GM12878 (cell line): ENCODE data around the gene IDI2. TPM values are rescaled to one million over a fixed set of nuclear protein-coding genes. Genes with fewer than 3 reads are reported as not detected.

Experiments used
- ATAC-seq: fragments of 200-7000 bp; cut with Tn5 transposase; 3 replicates; pipeline ENCODE4 v1.9.1; 2020; ENCODE audit warnings: mild to moderate bottlenecking, moderate library complexity
- BruUV-seq: library from RNA; stranded (reverse); fragments of 400-500 nt; replicated peaks from 2 replicates; lab custom pipeline; 2021; lab: Mats Ljungman, UMichigan
- CTCF ChIA-PET: fragments of 300-600 bp; sonication (Branson Sonifier 250); formaldehyde crosslinking; extraction: SDS; loops from one replicate; lab custom pipeline; 2021; ENCODE audit warnings: inconsistent platforms; lab: Yijun Ruan, JAX
- POLR2A ChIA-PET: fragments of 350-600 bp; formaldehyde crosslinking; extraction: SDS; loops from one replicate; lab custom pipeline; 2021; ENCODE audit warnings: inconsistent platforms; lab: Charles Lee
- RAD21 ChIA-PET: fragments of 300-600 bp; sonication (Branson Sonifier 250); formaldehyde crosslinking; loops from one replicate; lab custom pipeline; 2023; ENCODE audit warnings: antibody characterized with exemption; ENCODE audit not compliant: unreplicated experiment; lab: Charles Lee
- SMC1A ChIA-PET: fragments of 300-600 bp; sonication (Branson Sonifier 250); formaldehyde crosslinking; loops from one replicate; lab custom pipeline; 2023; ENCODE audit not compliant: unreplicated experiment, uncharacterized antibody; lab: Charles Lee
- DNase-seq: peaks from one replicate; pipeline ENCODE4 v3.0.0-alpha.2; 2011; ENCODE audit warnings: low read depth, low spot score
- FAIRE-seq: peaks from 3 replicates; lab custom pipeline; 2011; peaks lifted over from hg19 to GRCh38; lab: Jason Lieb, UNC
- H2AFZ ChIP-seq: 2 replicates; pipeline ENCODE4 v1.6.0; 2011; ENCODE audit warnings: low read depth, low read length, control low read depth; ENCODE audit not compliant: control insufficient read depth
- H3K27ac ChIP-seq: 2 replicates; pipeline ENCODE4 v1.5.1; 2011; ENCODE audit warnings: control low read depth; ENCODE audit not compliant: control insufficient read depth, insufficient read depth
- H3K27me3 ChIP-seq, 2 experiments: replicated peaks in 1 of 2; 2 replicates each; pipeline versions ENCODE4 v1.6.0 to v1.6.1; 2011; ENCODE audit warnings: low read length in 1 of 2; ENCODE audit not compliant: control insufficient read depth in 2 of 2, insufficient read depth in 2 of 2
- H3K36me3 ChIP-seq, 2 experiments: 2 replicates each; pipeline ENCODE4 v1.5.1; 2011; ENCODE audit warnings: low read length in 1 of 2; ENCODE audit not compliant: control insufficient read depth in 2 of 2, insufficient read depth in 2 of 2
- H3K4me1 ChIP-seq: 2 replicates; pipeline ENCODE4 v1.6.1; 2011; ENCODE audit warnings: mild to moderate bottlenecking, low read length, moderate library complexity, mixed read lengths; ENCODE audit not compliant: control insufficient read depth, insufficient read depth
- H3K4me2 ChIP-seq: 2 replicates; pipeline ENCODE4 v1.6.0; 2011; ENCODE audit warnings: control low read depth; ENCODE audit not compliant: control insufficient read depth, insufficient read depth
- H3K4me3 ChIP-seq: fragments of 200-600 bp; sonication (generic); 2 replicates; pipeline ENCODE4 v1.5.1; 2016
- H3K79me2 ChIP-seq: 2 replicates; pipeline ENCODE4 v1.6.0; 2011; ENCODE audit warnings: low read length; ENCODE audit not compliant: control insufficient read depth, insufficient read depth
- H3K9ac ChIP-seq: 2 replicates; pipeline ENCODE4 v1.8.0; 2011; ENCODE audit warnings: low read length, control low read depth, mixed read lengths; ENCODE audit not compliant: control insufficient read depth, insufficient read depth
- H3K9me3 ChIP-seq: replicated peaks from 3 replicates; pipeline ENCODE4 v1.5.1; 2011; ENCODE audit warnings: mild to moderate bottlenecking, low read length; ENCODE audit not compliant: control insufficient read depth, insufficient read depth
- H4K20me1 ChIP-seq: 2 replicates; pipeline ENCODE4 v1.6.0; 2011; ENCODE audit not compliant: control insufficient read depth, insufficient read depth
- CREB1 ChIP-seq: IDR thresholded peaks from 2 replicates; pipeline ENCODE4 v1.6.1; 2012; ENCODE audit warnings: low read depth, mild to moderate bottlenecking, inconsistent platforms
- CREM ChIP-seq: IDR thresholded peaks from 2 replicates; pipeline ENCODE4 v1.6.1; 2014; ENCODE audit warnings: antibody characterized with exemption, low read depth
- EED ChIP-seq: sonication (generic); IDR thresholded peaks from 2 replicates; pipeline ENCODE4 v1.6.1; 2016; ENCODE audit warnings: antibody characterized with exemption, low read depth
- HDGF ChIP-seq: fragments of 450-650 bp; IDR thresholded peaks from 2 replicates; pipeline ENCODE4 v1.6.1; 2016; ENCODE audit warnings: antibody characterized with exemption
- LARP7 ChIP-seq: fragments of 450-650 bp; IDR thresholded peaks from 2 replicates; pipeline ENCODE4 v1.6.1; 2017; ENCODE audit warnings: mild to moderate bottlenecking
- MTA2 ChIP-seq: fragments of 450-650 bp; IDR thresholded peaks from 2 replicates; pipeline ENCODE4 v1.6.1; 2016; ENCODE audit warnings: low read depth, mild to moderate bottlenecking, moderate library complexity
- NBN ChIP-seq: fragments of 450-650 bp; IDR thresholded peaks from 2 replicates; pipeline ENCODE4 v1.6.1; 2016
- SMARCA5 ChIP-seq: fragments of 450-650 bp; IDR thresholded peaks from 2 replicates; pipeline ENCODE4 v1.6.1; 2017; ENCODE audit warnings: mild to moderate bottlenecking
- STAT3 ChIP-seq: IDR thresholded peaks from 2 replicates; pipeline ENCODE4 v1.6.1; 2011; ENCODE audit warnings: low read depth, low read length, improper control_type of control experiment
- WGBS: methylation state at CpG from one replicate; pipeline ENCODE4 v1.1.6; 2016; ENCODE audit warnings: low lambda C conversion rate; ENCODE audit not compliant: insufficient replicate concordance, insufficient coverage; ENCODE audit errors: missing lambda C conversion rate; 5-methylcytosine and 5-hydroxymethylcytosine counted together
- in situ Hi-C: fragments of 300-500 bp; cut with MboI; formaldehyde crosslinking; loops from 9 replicates; pipeline ENCODE4 v1.14.3; 2018; ENCODE audit warnings: mixed read lengths
- intact Hi-C: fragments of 100-400 bp; cut with micrococcal nuclease; formaldehyde crosslinking; loops from one replicate; pipeline ENCODE4 v1.14.2; 2022; ENCODE audit not compliant: unreplicated experiment
- polyA plus RNA-seq, 11 experiments: library from polyadenylated mRNA; depleted of rRNA in 4 of 11; unstranded in 6 of 11; stranded (reverse) in 5 of 11; fragments of >200 nt; fragmentation: Nextera tagmentation in 4 of 11; fragmentation: Illumina TruSeq in 1 of 11; extraction: Ambion mirVana in 4 of 11; extraction: Trizol in 1 of 11; gene quantifications; 1 replicate in 1 of 11; 2 replicates in 10 of 11; pipeline versions ENCODE4 v1.2.1 to v1.2.3, GENCODE V29; 2011 to 2016; ENCODE audit warnings: inconsistent platforms in 2 of 11, missing spikeins in 2 of 11, low read depth in 1 of 11
- total RNA-seq, 4 experiments: library from RNA; depleted of rRNA in 3 of 4; stranded (reverse); fragments of >200 nt in 3 of 4; fragmentation: Illumina TruSeq in 1 of 4; extraction: Trizol in 1 of 4; gene quantifications; 2 replicates each; pipeline versions ENCODE4 v1.2.1 to v1.2.3, GENCODE V29; 2013 to 2021
- TF ChIP-seq, protein P1 (sequence below): fragments of 450-650 bp; formaldehyde crosslinking; IDR thresholded peaks from 2 replicates; pipeline ENCODE4 v1.4.0; 2020; ENCODE audit warnings: mild to moderate bottlenecking, moderate library complexity
- TF ChIP-seq, protein P2 (sequence below): IDR thresholded peaks from 2 replicates; pipeline ENCODE4 v1.6.1; 2011; ENCODE audit warnings: borderline replicate concordance, low read depth, mild to moderate bottlenecking, moderate library complexity, low read length; ENCODE audit not compliant: insufficient read depth, poor library complexity, severe bottlenecking
- TF ChIP-seq, protein P3 (sequence below): fragments of 450-650 bp; IDR thresholded peaks from 2 replicates; pipeline ENCODE4 v1.6.1; 2016; ENCODE audit warnings: mild to moderate bottlenecking

Gene IDI2
- total and polyA plus RNA-seq, 10 of the 15 experiments (the other 5 are each of a cell fraction or from before 2014, with no cell fraction given) = 0.06 TPM; not detected in 9

- H2AFZ ChIP-seq = peak overlapping the region; percentile 30; the same call in 1 of the 2 replicates
- WGBS = 1% methylated on average over 35 of the region's 37 CpGs
- peak overlapping the region; percentile 95 for H3K4me2 ChIP-seq
- H3K4me3 ChIP-seq = peak overlapping the region; percentile 73
- ChIA-PET SMC1A (interaction anchor here (0.6 to 1.9 kb wide), 2 partner anchors 10 to 55 kb away, joined by 4 to 6 read pairs; no protein-coding TSS in a partner anchor), POLR2A (interaction anchor here (0.6 to 3.6 kb wide), 7 partner anchors 10 to 180 kb away, joined by 3 to 19 read pairs (median 5); no protein-coding TSS in a partner anchor), CTCF (interaction anchor here (1.2 to 2.1 kb wide), 2 partner anchors 9 to 26 kb away, joined by 6 to 8 read pairs; no protein-coding TSS in a partner anchor), RAD21 (interaction anchor here (1.1 to 3.1 kb wide), 6 partner anchors 11 to 163 kb away, joined by 4 to 9 read pairs (median 4); partner anchors contain the start of gene GTPBP4)
- FAIRE-seq (no peak), DNase-seq (no peak), ATAC-seq (no peak)
- no peaks in the 10 kb centered on the region for H3K9me3 ChIP-seq
- H3K27me3 ChIP-seq = no peaks in the 10 kb centered on the region
- intact Hi-C loops = loop anchor here (2.0 kb wide), 1 partner anchor 118 kb away; the partner anchor contains the start of gene LARP4B
- peaks cover 5% of the 10 kb centered on the region for H3K4me1 ChIP-seq
- H4K20me1 ChIP-seq = peaks cover 3% of the 10 kb centered on the region; the same call in 1 of the 2 replicates
- peak overlapping the region; percentile 92 for H3K9ac ChIP-seq
- in situ Hi-C loops = no loop called here
- peaks cover 81% of the 10 kb centered on the region for H3K79me2 ChIP-seq
- peak overlapping the region; percentile 96 for H3K27ac ChIP-seq
- H3K36me3 ChIP-seq = peaks cover 0 to 8% of the 10 kb centered on the region in 2 experiments; a peak in 2 of 4 replicates
- TF ChIP-seq HDGF (no peak), CREB1 (peak; percentile 86), STAT3 (no peak), EED (no peak), NBN (0 out of 2 replicates have a peak, but pooled peaks have one; percentile 5), CREM (peak; percentile 64), MTA2 (no peak), LARP7 (peak; percentile 28), SMARCA5 (peak; percentile 15; the same call in 1 of the 2 replicates)
- TF ChIP-seq, protein P1, sequence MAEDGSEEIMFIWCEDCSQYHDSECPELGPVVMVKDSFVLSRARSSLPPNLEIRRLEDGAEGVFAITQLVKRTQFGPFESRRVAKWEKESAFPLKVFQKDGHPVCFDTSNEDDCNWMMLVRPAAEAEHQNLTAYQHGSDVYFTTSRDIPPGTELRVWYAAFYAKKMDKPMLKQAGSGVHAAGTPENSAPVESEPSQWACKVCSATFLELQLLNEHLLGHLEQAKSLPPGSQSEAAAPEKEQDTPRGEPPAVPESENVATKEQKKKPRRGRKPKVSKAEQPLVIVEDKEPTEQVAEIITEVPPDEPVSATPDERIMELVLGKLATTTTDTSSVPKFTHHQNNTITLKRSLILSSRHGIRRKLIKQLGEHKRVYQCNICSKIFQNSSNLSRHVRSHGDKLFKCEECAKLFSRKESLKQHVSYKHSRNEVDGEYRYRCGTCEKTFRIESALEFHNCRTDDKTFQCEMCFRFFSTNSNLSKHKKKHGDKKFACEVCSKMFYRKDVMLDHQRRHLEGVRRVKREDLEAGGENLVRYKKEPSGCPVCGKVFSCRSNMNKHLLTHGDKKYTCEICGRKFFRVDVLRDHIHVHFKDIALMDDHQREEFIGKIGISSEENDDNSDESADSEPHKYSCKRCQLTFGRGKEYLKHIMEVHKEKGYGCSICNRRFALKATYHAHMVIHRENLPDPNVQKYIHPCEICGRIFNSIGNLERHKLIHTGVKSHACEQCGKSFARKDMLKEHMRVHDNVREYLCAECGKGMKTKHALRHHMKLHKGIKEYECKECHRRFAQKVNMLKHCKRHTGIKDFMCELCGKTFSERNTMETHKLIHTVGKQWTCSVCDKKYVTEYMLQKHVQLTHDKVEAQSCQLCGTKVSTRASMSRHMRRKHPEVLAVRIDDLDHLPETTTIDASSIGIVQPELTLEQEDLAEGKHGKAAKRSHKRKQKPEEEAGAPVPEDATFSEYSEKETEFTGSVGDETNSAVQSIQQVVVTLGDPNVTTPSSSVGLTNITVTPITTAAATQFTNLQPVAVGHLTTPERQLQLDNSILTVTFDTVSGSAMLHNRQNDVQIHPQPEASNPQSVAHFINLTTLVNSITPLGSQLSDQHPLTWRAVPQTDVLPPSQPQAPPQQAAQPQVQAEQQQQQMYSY = peak; percentile 50; the same call in 1 of the 2 replicates
- TF ChIP-seq, protein P2, sequence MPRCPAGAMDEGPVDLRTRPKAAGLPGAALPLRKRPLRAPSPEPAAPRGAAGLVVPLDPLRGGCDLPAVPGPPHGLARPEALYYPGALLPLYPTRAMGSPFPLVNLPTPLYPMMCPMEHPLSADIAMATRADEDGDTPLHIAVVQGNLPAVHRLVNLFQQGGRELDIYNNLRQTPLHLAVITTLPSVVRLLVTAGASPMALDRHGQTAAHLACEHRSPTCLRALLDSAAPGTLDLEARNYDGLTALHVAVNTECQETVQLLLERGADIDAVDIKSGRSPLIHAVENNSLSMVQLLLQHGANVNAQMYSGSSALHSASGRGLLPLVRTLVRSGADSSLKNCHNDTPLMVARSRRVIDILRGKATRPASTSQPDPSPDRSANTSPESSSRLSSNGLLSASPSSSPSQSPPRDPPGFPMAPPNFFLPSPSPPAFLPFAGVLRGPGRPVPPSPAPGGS = peak; percentile 27
- TF ChIP-seq, protein P3, sequence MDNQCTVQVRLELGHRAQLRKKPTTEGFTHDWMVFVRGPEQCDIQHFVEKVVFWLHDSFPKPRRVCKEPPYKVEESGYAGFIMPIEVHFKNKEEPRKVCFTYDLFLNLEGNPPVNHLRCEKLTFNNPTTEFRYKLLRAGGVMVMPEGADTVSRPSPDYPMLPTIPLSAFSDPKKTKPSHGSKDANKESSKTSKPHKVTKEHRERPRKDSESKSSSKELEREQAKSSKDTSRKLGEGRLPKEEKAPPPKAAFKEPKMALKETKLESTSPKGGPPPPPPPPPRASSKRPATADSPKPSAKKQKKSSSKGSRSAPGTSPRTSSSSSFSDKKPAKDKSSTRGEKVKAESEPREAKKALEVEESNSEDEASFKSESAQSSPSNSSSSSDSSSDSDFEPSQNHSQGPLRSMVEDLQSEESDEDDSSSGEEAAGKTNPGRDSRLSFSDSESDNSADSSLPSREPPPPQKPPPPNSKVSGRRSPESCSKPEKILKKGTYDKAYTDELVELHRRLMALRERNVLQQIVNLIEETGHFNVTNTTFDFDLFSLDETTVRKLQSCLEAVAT = peak; percentile 69
- BruUV-seq = TSS peak; percentile 78
These were observed 22.7 kb upstream of the IDI2 start for GRCh38 chr10:1048349-1048731.
